ENCODE data around the gene FRMD4A.

DNA sequence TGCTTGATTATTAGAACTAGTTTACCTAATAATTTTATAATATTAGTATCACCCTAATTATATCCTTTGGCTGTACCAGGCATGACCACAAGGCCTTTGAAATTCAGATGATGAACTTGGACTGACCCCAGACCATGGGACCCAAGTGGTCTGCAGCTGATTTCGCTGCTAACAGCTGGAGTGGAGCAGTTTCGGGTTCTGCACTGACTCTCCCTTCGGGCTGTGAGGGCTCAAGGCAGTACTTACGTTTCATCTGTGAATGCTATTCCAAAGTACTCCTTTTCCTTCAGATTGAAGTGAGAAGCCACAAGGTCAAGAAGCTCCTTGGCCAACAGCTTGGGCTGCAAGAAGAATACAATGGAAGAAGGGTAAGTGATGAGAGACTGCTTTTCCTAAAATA is 520.2 kb downstream of the FRMD4A start:
- TF ChIP-seq, protein P1, sequence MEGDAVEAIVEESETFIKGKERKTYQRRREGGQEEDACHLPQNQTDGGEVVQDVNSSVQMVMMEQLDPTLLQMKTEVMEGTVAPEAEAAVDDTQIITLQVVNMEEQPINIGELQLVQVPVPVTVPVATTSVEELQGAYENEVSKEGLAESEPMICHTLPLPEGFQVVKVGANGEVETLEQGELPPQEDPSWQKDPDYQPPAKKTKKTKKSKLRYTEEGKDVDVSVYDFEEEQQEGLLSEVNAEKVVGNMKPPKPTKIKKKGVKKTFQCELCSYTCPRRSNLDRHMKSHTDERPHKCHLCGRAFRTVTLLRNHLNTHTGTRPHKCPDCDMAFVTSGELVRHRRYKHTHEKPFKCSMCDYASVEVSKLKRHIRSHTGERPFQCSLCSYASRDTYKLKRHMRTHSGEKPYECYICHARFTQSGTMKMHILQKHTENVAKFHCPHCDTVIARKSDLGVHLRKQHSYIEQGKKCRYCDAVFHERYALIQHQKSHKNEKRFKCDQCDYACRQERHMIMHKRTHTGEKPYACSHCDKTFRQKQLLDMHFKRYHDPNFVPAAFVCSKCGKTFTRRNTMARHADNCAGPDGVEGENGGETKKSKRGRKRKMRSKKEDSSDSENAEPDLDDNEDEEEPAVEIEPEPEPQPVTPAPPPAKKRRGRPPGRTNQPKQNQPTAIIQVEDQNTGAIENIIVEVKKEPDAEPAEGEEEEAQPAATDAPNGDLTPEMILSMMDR (conservative IDR thresholded peaks at IDR 0.05; ENCODE audit: low read depth, low read length) = no peak
- no peak for TF ChIP-seq EZH2 (IDR thresholded peaks at IDR 0.05; ENCODE audit: low read length, unreplicated experiment)
